SK-N-MC (cell line): ENCODE data around the gene AQR.

Experiments used
- EZH2 ChIP-seq: fragments of 200-600 bp; sonication (generic); IDR thresholded peaks from one replicate; pipeline ENCODE4 v1.6.1; 2017; ENCODE audit warnings: antibody characterized with exemption
- POLR2AphosphoS5 ChIP-seq: IDR thresholded peaks from 2 replicates; pipeline ENCODE4 v1.6.1; 2012; ENCODE audit warnings: mild to moderate bottlenecking, low read depth, low read length, borderline replicate concordance

DNA sequence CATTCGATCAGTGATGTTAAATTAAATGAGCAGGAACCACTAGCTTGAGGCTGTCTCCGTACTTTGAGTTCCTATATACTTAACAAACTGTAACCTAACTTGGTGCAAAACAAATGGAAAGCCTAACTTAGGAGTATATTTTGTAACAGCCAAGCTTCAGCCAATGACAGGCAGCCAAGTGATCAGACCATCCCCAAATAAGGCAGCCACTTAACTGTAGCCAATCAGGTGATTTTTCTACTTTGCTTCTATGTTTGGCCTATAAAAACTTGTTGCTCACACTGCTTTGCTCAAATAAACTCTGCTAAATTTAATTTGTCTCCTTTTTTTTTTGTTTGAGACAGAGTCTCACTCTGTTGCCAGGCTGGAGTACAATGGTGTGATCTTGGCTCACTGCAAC, 37.9 kb upstream of the AQR start:
- no peak for TF ChIP-seq POLR2AphosphoS5
- no peak for TF ChIP-seq EZH2
